Activated T-cell treated with anti-CD3 and anti-CD28 coated beads, Interleukin-2, amount 50 U/mL, for 24 hours (primary cell): ENCODE measurements around the gene DENND4A.

Source experiments
- DNase-seq: peaks from one replicate; pipeline ENCODE4 v3.0.0-alpha.2; 2020
- H3K27ac Mint-ChIP-seq: 2 replicates; pipeline ENCODE4 v1.8.0; 2020; ENCODE audit warnings: mild to moderate bottlenecking, mixed read lengths
- H3K27me3 Mint-ChIP-seq: 2 replicates; pipeline ENCODE4 v1.8.0; 2020; ENCODE audit warnings: mixed read lengths
- H3K36me3 Mint-ChIP-seq: 2 replicates; pipeline ENCODE4 v1.8.0; 2020; ENCODE audit warnings: low read depth, mixed read lengths
- H3K4me1 Mint-ChIP-seq: 2 replicates; pipeline ENCODE4 v1.8.0; 2020; ENCODE audit warnings: low read depth, mixed read lengths
- H3K4me3 Mint-ChIP-seq: 2 replicates; pipeline ENCODE4 v1.8.0; 2020; ENCODE audit warnings: mild to moderate bottlenecking, moderate library complexity, mixed read lengths
- H3K9me3 Mint-ChIP-seq: 2 replicates; pipeline ENCODE4 v1.8.0; 2020; ENCODE audit warnings: mixed read lengths

DENND4A gene

GRCh38 chr15:65641768-65642475 is 150.2 kb downstream of the DENND4A start:
- H3K27me3 Mint-ChIP-seq: no peaks in the 10 kb centered on the region
- DNase-seq: no peak
- H3K4me1 Mint-ChIP-seq: peaks cover 9% of the 10 kb centered on the region
- no peak overlapping the region for H3K27ac Mint-ChIP-seq
- H3K4me3 Mint-ChIP-seq: no peak overlapping the region
- H3K36me3 Mint-ChIP-seq: peaks cover 5% of the 10 kb centered on the region
- no peaks in the 10 kb centered on the region for H3K9me3 Mint-ChIP-seq

- Mint-ChIP-seq H3K36me3 (peaks cover 1% of the 10 kb centered on the region), H3K9me3 (no peaks in the 10 kb centered on the region), H3K27ac (peak overlapping the region; percentile 24), H3K4me3 (no peak overlapping the region), H3K4me1 (peaks cover 9% of the 10 kb centered on the region), H3K27me3 (no peaks in the 10 kb centered on the region)
- no peak for DNase-seq
These were observed 152.6 kb downstream of the DENND4A start for GRCh38 chr15:65639509-65639908.

GRCh38 chr15:65638681-65639089 is 153.4 kb downstream of the DENND4A start:
- Mint-ChIP-seq H3K4me3 (no peak overlapping the region), H3K27me3 (no peaks in the 10 kb centered on the region), H3K9me3 (no peaks in the 10 kb centered on the region), H3K27ac (no peak overlapping the region), H3K36me3 (no peaks in the 10 kb centered on the region), H3K4me1 (peaks cover 9% of the 10 kb centered on the region)
- DNase-seq: no peak

GRCh38 chr15:65638109-65638508 is 154.0 kb downstream of the DENND4A start:
- H3K4me1 Mint-ChIP-seq: peaks cover 9% of the 10 kb centered on the region

GRCh38 chr15:65634356-65634755 is 157.7 kb downstream of the DENND4A start:
- Mint-ChIP-seq H3K4me3 (no peak overlapping the region), H3K27ac (no peak overlapping the region), H3K36me3 (no peaks in the 10 kb centered on the region), H3K27me3 (no peaks in the 10 kb centered on the region), H3K9me3 (no peaks in the 10 kb centered on the region), H3K4me1 (peaks cover 28% of the 10 kb centered on the region)
- no peak for DNase-seq

More at GRCh38 chr15:65638109-65638508, 154.0 kb downstream of the DENND4A start:
- DNase-seq: no peak
- no peaks in the 10 kb centered on the region for H3K27me3 Mint-ChIP-seq
- no peak overlapping the region for H3K4me3 Mint-ChIP-seq
- no peaks in the 10 kb centered on the region for H3K9me3 Mint-ChIP-seq
- H3K27ac Mint-ChIP-seq: no peak overlapping the region
- no peaks in the 10 kb centered on the region for H3K36me3 Mint-ChIP-seq

GRCh38 chr15:65633752-65634151 is 158.3 kb downstream of the DENND4A start:
- no peaks in the 10 kb centered on the region for H3K27me3 Mint-ChIP-seq
- H3K36me3 Mint-ChIP-seq: peaks cover 2% of the 10 kb centered on the region
- no peak overlapping the region for H3K27ac Mint-ChIP-seq
- no peak for DNase-seq
- H3K4me3 Mint-ChIP-seq: no peak overlapping the region
- peaks cover 25% of the 10 kb centered on the region for H3K4me1 Mint-ChIP-seq
- no peaks in the 10 kb centered on the region for H3K9me3 Mint-ChIP-seq

GRCh38 chr15:65632780-65633375 is 159.2 kb downstream of the DENND4A start:
- H3K4me1 Mint-ChIP-seq: peaks cover 19% of the 10 kb centered on the region
- no peak overlapping the region for H3K27ac Mint-ChIP-seq
- H3K9me3 Mint-ChIP-seq: no peaks in the 10 kb centered on the region
- no peak overlapping the region for H3K4me3 Mint-ChIP-seq
- H3K27me3 Mint-ChIP-seq: no peaks in the 10 kb centered on the region
- no peak for DNase-seq
- peaks cover 2% of the 10 kb centered on the region for H3K36me3 Mint-ChIP-seq

GRCh38 chr15:65631503-65631902 is 160.6 kb downstream of the DENND4A start:
- Mint-ChIP-seq H3K27me3 (no peaks in the 10 kb centered on the region), H3K27ac (no peak overlapping the region), H3K36me3 (peaks cover 2% of the 10 kb centered on the region), H3K4me1 (peaks cover 19% of the 10 kb centered on the region), H3K9me3 (no peaks in the 10 kb centered on the region), H3K4me3 (no peak overlapping the region)
- no peak for DNase-seq

GRCh38 chr15:65630760-65631159 is 161.3 kb downstream of the DENND4A start:
- no peak overlapping the region for H3K27ac Mint-ChIP-seq
- no peak overlapping the region for H3K4me3 Mint-ChIP-seq

GRCh38 chr15:65629548-65629947 is 162.5 kb downstream of the DENND4A start:
- no peaks in the 10 kb centered on the region for H3K9me3 Mint-ChIP-seq
- DNase-seq: no peak
- peaks cover 14% of the 10 kb centered on the region for H3K36me3 Mint-ChIP-seq
- no peaks in the 10 kb centered on the region for H3K27me3 Mint-ChIP-seq
- no peak overlapping the region for H3K27ac Mint-ChIP-seq
- H3K4me1 Mint-ChIP-seq: peaks cover 19% of the 10 kb centered on the region
- no peak overlapping the region for H3K4me3 Mint-ChIP-seq

More at GRCh38 chr15:65630760-65631159, 161.3 kb downstream of the DENND4A start:
- DNase-seq: no peak
- H3K36me3 Mint-ChIP-seq: peaks cover 7% of the 10 kb centered on the region
- H3K4me1 Mint-ChIP-seq: peaks cover 19% of the 10 kb centered on the region
- H3K27me3 Mint-ChIP-seq: no peaks in the 10 kb centered on the region
- no peaks in the 10 kb centered on the region for H3K9me3 Mint-ChIP-seq

- no peak for DNase-seq
- Mint-ChIP-seq H3K4me1 (peaks cover 12% of the 10 kb centered on the region), H3K4me3 (no peak overlapping the region), H3K9me3 (no peaks in the 10 kb centered on the region), H3K36me3 (peaks cover 18% of the 10 kb centered on the region), H3K27me3 (no peaks in the 10 kb centered on the region), H3K27ac (no peak overlapping the region)
These were observed 165.2 kb downstream of the DENND4A start for GRCh38 chr15:65626856-65627255.

- Mint-ChIP-seq H3K4me3 (no peak overlapping the region), H3K9me3 (no peaks in the 10 kb centered on the region), H3K4me1 (no peaks in the 10 kb centered on the region), H3K36me3 (peaks cover 16% of the 10 kb centered on the region), H3K27me3 (no peaks in the 10 kb centered on the region), H3K27ac (no peak overlapping the region)
- no peak for DNase-seq
These were observed 169.0 kb downstream of the DENND4A start for GRCh38 chr15:65623103-65623502.

GRCh38 chr15:65621638-65622037 is 170.5 kb downstream of the DENND4A start, which contains the start of gene SLC24A1:
Gene SLC24A1, plus strand, starts transcription at chr15:65621938. Its CDS starts 2,143 bp downstream, at chr15:65624081.
- Mint-ChIP-seq H3K27me3 (no peaks in the 10 kb centered on the region), H3K27ac (no peak within 1 kb of the TSS), H3K4me1 (no peaks in the 10 kb centered on the region), H3K9me3 (no peaks in the 10 kb centered on the region), H3K36me3 (peaks cover 16% of the 10 kb centered on the region), H3K4me3 (no peak within 1 kb of the TSS)
- no peak for DNase-seq

GRCh38 chr15:65620833-65621232 is 171.3 kb downstream of the DENND4A start:
- Mint-ChIP-seq H3K4me3 (no peak overlapping the region), H3K27ac (no peak overlapping the region), H3K9me3 (no peaks in the 10 kb centered on the region), H3K36me3 (peaks cover 11% of the 10 kb centered on the region), H3K4me1 (no peaks in the 10 kb centered on the region), H3K27me3 (no peaks in the 10 kb centered on the region)
- DNase-seq: no peak

GRCh38 chr15:65619626-65620290 is 172.3 kb downstream of the DENND4A start:
- H3K4me1 Mint-ChIP-seq: no peaks in the 10 kb centered on the region
- peaks cover 5% of the 10 kb centered on the region for H3K36me3 Mint-ChIP-seq
- no peak overlapping the region for H3K4me3 Mint-ChIP-seq
- H3K27ac Mint-ChIP-seq: no peak overlapping the region
- H3K27me3 Mint-ChIP-seq: no peaks in the 10 kb centered on the region
- no peak for DNase-seq
- H3K9me3 Mint-ChIP-seq: no peaks in the 10 kb centered on the region
